ENCODE measurements around the gene FARSA.
"Not testable (repeated sequence)": the region's sequence is repeated elsewhere in the genome, so short reads cannot be mapped to it uniquely, and the experiment has no call there.

The FARSA gene

DNA sequence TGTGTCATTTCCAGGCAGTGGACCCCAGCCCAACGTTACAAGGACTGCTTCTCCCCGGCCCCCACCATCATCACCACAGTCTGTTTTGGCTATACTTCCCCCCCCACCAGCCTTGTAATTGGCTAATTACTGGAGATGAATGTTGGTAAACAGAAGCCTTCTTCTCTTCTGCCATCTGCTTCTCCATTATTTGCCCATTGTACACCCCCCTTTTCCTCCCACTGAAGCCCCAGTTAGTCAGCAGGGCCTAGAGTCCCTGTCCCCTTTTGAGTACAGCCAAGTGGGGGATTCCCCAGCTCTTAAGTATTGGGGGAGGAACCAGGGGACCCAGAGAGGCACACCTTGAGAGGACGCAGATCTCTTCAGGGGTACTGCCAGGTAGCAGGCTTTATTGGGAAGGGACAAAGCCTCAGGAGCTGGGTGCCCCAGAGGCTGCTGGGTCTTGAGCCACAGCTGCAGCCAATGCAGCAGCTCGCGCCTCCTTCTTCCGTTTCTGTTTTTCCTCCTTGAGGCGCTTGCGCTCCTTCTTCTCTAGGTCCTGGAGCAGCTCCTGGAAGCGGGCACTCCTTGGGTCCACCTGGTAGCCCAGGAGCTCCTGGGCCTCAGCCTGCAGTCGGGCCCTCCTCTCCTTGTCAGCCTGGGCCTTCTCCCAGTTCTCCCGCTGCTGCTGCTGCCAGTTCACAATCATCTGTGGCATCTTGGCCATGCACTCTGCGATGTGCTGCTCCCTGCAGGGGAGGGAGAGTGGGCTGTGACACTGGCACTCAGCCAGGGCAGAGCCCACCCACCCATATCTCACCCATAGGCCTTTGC is 20.5 kb upstream of the FARSA start:
- no peak for DNase-seq

DNA sequence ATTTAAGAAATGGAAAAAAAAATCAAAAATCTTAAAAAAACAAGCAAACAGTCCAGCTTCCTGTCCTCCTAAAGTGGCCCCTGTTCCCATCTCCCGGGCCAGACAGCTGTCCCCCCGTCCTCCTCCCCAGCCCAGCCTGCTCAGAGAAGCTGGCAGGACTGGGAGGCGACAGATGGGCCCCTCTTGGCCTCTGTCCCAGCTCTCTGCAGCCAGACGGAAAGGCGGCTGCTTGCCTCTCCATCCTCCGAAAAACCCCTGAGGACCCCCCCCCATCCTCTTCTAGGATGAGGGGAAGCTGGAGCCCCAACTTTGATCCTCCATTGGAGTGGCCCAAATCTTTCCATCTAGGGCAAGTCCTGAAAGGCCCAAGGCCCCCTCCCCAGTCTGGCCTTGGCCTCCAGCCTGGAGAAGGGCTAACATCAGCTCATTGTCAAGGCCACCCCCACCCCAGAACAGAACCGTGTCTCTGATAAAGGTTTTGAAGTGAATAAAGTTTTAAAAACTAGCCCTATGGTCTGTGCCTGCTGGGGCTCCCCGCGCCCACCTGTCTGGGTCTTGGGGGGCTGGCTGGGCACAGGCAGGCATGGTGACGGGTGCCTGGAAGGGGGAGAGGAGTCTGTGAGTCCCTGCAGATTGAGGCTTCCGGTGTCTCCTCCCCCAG is 19.8 kb upstream of the FARSA start:
- no peak for DNase-seq

DNA sequence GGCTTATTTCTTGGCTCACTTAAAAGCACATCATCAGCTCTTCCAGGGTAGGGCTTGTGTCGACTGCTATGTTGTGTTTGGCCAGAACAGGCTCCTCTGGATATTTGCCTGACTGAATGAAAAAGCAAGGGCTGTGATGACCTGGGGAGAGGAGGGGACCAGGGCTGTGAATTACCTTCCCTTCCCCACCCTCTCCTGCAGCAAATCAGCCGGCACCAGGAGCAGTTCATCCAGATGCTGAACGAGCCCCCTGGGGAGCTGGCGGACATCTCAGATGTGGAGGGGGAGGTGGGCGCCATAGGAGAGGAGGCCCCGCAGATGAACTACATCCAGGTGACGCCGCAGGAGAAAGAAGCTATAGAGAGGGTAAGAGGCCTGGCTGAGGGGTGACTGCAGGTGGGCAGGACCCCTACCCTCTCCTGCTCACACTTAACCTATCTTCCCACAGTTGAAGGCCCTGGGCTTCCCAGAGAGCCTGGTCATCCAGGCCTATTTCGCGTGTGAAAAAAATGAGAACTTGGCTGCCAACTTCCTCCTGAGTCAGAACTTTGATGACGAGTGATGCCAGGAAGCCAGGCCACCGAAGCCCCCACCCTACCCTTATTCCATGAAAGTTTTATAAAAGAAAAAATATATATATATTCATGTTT is 19.1 kb upstream of the FARSA start:
- DNase-seq, result no peak

DNA sequence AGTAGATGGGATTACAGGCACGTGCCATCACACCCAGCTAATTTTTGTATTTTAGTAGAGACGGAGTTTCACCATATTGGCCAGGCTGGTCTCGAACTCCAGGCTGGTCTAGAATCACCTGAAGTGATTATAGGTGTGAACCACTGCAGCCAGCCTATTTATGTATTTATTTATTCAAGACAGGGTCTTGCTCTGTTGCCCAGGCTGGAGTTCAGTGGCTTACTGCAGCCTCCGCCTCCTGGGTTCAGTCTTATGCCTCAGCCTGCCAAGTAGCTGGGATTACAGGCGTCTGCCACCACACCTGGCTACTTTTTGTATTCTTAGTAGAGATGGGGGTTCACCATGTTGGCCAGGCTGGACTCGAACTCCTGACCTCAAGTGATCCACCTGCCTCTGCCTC is 18.5 kb upstream of the FARSA start:
- DNase-seq, result not testable (repeated sequence)

DNA sequence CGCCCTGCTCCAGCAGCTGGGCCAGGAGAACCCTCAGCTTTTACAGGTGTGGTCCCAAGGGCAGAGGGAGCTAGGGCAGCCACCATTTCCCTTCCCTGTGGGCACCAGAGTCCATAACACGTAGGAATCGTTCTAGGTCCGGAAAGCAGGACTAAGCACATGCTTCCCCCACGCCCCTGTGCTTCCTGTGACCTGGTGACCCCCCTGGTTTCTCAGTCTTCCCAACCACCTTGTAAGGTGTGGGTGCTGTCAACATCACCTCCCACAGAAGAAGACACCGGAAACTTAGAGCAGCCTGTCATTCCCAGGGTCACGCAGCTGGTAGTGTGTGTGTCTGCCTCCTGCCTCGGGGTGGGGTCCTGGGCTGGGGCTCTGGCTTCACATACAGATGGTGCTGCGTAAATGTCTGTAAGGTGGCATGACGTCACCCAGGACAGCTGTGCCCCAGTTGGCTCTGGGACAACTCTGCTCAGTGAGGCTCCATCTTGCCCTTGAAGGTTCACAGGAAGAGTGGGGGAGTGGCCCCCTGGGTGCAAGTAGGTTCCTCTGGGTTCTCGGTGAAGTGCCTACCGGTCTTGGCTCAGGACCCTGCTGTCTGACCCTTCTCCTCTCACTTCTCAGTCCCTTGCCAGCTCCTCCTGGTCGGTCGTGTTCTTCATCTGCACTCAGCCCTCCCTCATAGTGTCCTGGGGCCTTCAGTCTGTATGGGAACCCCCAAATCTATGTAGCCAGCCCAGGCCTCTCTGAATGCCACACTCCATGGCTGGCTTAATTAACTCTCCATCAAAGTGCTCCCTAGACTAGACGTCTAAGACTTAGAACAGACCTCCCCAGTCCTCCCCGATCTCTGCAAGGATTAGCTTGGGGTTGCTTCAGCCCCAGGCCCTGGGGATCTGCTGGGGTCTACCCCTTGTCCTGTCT is 16.1 kb upstream of the FARSA start:
- no peak for DNase-seq

DNA sequence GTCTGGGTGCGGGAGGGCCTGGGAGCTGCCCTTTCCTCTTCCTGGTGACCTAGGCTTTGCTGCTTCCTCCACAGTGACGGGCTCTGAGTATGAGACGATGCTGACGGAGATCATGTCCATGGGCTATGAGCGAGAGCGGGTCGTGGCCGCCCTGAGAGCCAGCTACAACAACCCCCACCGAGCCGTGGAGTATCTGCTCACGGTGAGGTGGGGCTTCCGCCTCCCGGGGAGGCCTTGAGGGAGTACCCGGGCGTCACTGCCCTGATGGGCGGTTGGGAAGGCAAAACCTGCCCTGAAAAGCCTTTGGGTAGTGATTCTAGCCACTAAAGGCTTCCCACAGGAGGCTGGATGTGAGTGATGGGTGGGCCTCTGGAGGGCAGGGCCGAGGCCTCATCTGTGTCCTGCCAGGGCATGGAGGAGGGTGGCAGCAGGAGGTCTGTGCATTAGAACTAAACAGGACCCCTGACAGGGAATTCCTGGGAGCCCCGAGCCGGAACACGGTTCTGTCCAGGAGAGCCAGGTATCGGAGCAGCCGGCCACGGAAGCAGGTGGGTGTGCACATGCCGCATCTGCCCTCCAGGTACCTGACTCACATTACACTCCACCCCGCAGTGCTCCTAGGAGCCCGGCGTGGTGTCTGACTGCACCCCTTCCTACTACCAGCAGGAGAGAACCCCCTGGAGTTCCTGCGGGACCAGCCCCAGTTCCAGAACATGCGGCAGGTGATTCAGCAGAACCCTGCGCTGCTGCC is 15.3 kb upstream of the FARSA start:
- DNase-seq, result no peak

DNA sequence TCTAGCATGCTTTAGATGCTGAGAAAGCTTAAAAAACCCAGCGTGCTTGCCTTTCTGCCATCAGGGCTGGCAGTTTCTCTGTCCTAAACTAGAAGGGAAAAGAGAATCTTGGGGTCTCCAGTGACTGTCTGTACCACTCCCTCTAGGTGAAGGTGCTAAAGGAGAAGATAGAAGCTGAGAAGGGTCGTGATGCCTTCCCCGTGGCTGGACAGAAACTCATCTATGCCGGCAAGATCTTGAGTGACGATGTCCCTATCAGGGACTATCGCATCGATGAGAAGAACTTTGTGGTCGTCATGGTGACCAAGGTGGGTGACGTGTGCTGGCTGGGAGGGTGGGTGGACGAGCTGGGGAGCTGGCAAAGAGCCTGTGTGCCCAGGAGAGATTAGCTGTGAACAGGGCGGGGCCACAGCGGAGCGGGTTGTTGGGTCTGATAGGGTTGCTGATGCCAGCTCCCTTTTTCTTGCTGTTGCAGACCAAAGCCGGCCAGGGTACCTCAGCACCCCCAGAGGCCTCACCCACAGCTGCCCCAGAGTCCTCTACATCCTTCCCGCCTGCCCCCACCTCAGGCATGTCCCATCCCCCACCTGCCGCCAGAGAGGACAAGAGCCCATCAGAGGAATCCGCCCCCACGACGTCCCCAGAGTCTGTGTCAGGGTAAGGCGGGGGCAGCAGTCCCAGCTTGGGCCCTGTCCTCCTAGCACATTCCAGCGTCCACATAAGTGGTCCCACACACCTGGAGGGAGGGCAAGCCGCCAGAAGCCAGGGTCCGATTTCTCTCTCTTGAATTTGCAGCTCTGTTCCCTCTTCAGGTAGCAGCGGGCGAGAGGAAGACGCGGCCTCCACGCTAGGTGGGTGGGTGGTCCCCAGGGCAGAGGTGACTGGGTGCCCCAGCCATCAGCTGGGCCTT is 14.4 kb upstream of the FARSA start:
- DNase-seq, result no peak

DNA sequence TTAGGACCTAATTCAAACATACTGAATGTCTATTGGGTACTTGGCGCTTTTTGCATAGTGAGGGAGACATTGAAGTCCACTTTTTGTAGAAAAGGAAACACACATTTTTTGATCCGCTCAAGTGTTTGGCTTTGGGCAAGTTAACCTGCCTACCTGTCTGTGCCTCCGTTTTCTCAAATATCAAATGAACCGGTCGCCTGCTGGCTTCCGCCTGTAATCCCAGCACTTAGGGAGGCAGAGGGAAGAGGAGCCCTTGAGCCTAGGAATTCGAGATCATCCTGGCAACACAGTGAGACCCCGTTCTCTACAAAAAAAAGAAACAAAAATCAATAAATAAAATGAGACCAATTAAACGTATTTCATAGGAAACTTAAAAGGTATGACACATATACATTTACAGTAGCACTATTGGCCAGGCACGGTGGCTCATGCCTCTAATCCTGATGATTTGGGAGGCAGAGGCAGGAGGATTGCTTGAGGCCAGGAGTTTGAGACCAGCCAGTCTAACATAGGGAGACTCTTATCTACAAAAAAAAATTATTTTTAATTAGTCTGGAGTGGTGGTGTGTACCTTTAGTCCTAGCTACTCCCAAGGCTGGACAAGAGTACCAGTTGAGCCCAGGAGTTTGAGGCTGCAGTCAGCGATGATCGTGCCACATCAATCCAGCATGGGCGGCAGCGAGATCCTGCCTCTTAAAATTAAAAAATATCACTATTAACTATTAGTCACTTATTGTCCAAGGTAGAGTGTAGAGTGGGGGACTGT is 13.4 kb upstream of the FARSA start:
- no peak for DNase-seq

DNA sequence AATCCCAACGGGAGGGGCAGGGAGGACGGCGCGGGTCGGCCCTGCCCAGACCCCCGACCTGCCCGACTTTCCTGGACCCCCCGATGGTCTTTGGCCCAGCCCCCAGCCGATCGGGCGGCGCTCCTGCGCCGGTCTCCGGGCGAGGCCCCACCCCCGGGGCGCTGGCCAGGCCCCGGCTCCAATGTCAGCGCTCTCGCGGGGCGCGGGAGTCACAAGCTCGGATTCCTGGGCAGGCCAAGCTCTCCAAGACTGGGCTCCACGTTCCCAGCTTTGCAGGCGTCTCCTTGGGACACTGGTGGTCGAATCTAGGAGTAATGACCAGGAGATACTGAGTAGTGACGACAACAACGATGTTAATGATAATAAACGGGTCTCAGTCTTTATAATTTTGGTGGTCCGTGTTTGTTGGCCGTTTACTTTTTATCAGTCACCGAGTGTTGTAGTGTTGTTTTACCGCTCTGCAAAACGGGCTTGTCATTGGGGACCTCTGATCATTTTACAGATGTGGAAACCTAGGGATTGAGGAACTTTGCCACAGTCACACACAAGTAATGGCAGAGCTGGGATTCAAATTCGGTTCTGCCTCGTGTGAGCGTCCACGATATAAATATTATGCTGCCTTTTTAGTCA is 12.7 kb upstream of the FARSA start:
- no peak for DNase-seq

DNA sequence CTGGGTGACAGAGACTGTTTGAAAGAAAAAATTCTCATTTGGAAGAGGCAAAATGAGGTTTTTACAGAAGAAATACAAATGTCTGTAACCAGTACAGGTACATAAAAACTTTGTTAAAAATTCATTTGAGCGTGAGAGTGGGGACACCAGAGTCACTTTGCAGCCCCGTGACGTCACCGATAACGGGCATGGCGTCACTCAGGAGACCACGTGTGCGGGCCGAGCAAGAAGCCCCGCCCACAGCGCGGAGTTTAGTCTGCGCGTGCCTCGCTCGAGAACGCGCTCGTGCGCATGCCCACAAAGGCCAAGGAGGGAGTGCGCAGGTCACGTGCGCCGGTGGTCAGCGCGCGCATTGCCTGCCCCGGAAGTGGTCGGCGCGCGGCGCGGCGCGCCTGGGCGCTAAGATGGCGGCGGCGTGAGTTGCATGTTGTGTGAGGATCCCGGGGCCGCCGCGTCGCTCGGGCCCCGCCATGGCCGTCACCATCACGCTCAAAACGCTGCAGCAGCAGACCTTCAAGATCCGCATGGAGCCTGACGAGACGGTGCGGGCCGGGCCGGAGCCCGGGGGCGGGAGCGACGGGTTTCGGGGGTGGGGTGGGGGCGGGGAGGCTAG is 12.1 kb upstream of the FARSA start, which contains the start of gene RAD23A:
Gene RAD23A, plus strand, starts transcription at position 384 of the 613 bp plus-strand sequence. Its CDS starts 87 bp downstream, at position 471.
- peak; percentile 84 for DNase-seq

DNA sequence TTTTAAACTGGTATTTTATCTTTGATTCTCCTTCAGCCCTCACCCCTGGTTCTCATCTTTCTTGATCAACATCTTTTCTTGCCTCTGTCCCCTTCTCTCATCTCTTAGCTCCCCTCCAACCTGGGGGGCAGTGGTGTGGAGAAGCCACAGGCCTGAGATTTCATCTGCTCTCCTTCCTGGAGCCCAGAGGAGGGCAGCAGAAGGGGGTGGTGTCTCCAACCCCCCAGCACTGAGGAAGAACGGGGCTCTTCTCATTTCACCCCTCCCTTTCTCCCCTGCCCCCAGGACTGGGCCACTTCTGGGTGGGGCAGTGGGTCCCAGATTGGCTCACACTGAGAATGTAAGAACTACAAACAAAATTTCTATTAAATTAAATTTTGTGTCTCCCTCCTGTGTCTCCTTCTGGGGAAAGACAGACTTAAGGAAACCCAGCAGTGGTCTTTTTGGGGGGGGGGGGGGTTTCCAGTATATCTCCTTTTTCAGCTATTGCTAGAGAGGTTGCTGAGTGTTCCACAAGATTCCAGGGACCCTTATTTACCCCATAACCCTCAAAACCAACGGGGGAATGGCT is 10.7 kb upstream of the FARSA start:
- no peak for DNase-seq

DNA sequence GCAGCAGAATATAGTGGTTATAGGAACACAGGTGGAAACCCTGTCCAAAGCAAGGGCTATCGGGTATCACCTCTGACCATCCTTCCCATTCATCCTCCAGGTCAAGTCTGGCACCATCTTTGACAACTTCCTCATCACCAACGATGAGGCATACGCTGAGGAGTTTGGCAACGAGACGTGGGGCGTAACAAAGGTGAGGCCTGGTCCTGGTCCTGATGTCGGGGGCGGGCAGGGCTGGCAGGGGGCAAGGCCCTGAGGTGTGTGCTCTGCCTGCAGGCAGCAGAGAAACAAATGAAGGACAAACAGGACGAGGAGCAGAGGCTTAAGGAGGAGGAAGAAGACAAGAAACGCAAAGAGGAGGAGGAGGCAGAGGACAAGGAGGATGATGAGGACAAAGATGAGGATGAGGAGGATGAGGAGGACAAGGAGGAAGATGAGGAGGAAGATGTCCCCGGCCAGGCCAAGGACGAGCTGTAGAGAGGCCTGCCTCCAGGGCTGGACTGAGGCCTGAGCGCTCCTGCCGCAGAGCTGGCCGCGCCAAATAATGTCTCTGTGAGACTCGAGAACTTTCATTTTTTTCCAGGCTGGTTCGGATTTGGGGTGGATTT is 10.0 kb upstream of the FARSA start:
- no peak for DNase-seq

DNA sequence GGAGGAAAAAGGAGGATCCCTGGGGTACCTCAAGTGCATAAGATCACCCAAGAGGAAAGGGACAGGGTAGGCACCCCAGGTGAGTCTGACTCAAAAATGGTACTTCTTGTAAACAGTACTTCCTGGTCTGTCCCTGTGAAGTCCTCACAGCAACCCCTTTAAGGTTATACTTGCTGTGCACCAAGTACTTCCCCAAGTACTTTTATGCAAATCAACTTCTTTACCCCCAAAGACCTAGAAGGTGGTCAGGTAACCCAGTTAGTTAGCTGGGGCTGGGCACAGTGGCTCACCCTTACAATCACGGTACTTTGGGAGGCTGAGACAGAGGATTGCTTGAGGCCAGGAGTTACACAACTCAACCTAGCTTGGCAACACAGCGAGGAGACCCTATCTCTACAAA is 7.4 kb upstream of the FARSA start:
- DNase-seq, result no peak

DNA sequence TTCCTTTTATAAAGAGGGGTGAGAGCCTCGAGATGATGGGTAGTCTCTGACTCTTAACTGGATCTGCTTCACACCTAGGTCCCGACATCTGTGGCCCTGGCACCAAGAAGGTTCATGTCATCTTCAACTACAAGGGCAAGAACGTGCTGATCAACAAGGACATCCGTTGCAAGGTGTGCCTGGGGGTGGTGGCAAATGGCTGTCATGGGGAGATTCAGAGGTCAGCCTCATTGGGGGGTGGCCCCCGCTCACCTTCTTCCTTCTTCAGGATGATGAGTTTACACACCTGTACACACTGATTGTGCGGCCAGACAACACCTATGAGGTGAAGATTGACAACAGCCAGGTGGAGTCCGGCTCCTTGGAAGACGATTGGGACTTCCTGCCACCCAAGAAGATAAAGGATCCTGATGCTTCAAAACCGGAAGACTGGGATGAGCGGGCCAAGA is 6.5 kb upstream of the FARSA start:
- no peak for DNase-seq

DNA sequence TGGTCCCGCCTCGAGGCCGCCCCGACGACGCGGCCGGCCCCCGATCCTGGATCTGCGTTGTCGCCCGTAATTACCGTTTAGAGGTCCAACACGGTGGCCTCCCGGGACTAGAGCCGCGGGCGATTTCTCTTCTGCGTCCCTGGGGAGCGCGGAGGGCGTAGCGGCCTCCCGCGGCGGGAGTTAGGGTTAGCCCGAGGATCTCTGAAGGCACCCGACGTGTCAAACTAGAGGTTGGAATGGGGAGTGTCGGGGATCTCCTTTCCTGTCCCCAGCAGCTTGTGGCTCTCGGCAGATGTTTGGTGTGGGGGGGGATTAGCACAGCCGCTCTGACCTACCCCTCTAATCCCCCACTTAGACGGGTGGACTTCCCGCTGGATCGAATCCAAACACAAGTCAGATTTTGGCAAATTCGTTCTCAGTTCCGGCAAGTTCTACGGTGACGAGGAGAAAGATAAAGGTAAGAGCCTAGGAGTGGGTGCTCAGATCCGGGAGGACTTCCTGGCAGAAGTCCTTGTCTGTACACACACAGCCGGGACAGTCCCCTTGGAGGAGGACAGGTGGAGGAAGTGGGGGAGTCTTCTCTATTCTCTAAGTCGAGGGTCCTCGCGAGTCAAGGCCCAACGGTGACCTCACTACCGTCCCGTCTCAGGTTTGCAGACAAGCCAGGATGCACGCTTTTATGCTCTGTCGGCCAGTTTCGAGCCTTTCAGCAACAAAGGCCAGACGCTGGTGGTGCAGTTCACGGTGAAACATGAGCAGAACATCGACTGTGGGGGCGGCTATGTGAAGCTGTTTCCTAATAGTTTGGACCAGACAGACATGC is 5.5 kb upstream of the FARSA start:
- no peak for DNase-seq

DNA sequence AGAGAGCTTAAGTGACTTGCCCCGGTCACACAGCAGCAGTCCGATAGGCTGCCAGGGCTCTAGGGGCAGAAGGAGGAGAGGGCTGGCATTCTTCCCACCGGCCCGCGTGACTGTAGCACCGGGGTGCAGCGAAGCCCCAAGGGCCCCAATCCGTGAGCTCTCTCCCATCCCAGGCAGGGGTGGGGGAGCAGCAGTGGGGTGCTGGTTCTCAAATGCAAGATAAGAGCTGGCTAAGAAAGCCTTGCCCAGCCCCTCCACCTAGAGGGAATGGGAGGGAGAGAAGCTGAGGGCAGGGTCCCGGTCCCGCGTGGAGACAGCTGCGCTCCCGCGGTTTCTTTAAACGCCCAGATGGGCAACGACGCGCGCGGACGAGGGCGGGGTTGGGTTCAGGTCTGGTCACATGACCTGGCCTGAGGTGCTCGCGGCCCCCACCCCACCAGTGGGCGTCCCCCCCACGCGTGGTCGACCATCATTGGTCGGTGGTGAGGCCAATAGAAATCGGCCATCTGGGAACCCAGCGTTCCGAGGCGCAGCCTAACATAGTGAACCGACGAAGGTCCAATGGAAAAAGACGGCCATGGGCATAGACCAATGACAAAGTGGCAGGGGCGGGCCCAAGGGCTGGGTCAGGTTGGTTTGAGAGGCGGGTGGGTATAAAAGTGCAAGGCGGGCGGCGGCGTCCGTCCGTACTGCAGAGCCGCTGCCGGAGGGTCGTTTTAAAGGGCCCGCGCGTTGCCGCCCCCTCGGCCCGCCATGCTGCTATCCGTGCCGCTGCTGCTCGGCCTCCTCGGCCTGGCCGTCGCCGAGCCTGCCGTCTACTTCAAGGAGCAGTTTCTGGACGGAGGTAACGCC is 4.6 kb upstream of the FARSA start, which contains the start of gene CALR:
Gene CALR, plus strand, starts transcription at position 683 of the 852 bp plus-strand sequence. Its CDS starts 71 bp downstream, at position 754.
- DNase-seq, result peak; percentile 96

All from SHP77 treated with DMSO at 0.1 percent for 48 hours (cell line).